Heart left ventricle (tissue), 13 donors: ENCODE measurements around the gene POC1A.

ENCODE experiments used
- POLR2A ChIP-seq, 2 donors: fragments of 450-650 bp; IDR thresholded peaks; one replicate each; pipeline ENCODE4 v1.6.1; 2017; ENCODE audit warnings: antibody characterized with exemption in 2 of 2, mild to moderate bottlenecking in 2 of 2, moderate library complexity in 2 of 2
- TF ChIP-seq, protein P1 (sequence below), 12 donors: fragments of 200-600 bp; sonication (generic) in 4 of 12; IDR thresholded peaks; one replicate each; pipeline versions ENCODE4 v1.5.0 to v1.8.0; 2018 to 2022; ENCODE audit warnings: antibody characterized with exemption in 12 of 12, mild to moderate bottlenecking in 5 of 12
- donor health status: ischemic (EF 13 %, LVEDD 7.1; RV severe dilation, severe dysfunction).
- donor health status: DM: no; HTN: yes; CAD: no.
- donor health status: DM: no; HTN: no; CAD: no.
- donor health status: ischemic (EF 25% LVEDD 6.9; RV normal size, moderate dysfunction).
- donor health status: ischemic (EF 25% LVEDD 5.7; RV mildly dilated, moderate dysfunction).
- donor health status: ischemic (EF 35%, LVEDD 5.7; RV mildly dilated, moderate dysfunction).
- donor health status: nonischemic (EF 11% LVEDD 7.7; RV severe dilation, severe dysfunction).
- donor health status: DM: yes; HTN: yes; CAD: no.
- donor health status: PGD.
- donor health status: ischemic (EF 29% LVEDD 5.4; RV normal size, mild dysfunction).
- donor health status: nonischemic (EF 23%, LVEDD 6.1; RV moderate dilation, normal function).

DNA sequence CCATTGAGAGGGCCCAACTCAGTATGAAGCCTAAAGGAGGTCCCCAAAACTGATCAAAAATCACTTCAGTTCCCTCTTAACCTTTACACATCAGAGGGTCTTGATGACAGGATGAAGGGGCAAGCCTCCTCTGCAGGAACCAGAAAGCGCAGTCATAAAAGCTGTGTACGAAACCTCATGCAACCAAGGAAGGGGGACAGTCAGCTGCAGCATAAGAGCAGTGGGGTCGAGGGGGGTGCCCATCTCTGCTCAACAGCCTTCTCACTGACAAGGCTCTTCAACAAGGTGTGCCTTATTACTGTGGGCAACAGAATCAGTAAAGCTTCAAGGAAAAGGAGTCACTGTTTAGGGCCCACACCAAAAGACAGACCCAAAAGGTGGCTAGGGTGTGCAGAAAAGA lies 3.9 kb downstream of the POC1A start:
- TF ChIP-seq, protein P1, sequence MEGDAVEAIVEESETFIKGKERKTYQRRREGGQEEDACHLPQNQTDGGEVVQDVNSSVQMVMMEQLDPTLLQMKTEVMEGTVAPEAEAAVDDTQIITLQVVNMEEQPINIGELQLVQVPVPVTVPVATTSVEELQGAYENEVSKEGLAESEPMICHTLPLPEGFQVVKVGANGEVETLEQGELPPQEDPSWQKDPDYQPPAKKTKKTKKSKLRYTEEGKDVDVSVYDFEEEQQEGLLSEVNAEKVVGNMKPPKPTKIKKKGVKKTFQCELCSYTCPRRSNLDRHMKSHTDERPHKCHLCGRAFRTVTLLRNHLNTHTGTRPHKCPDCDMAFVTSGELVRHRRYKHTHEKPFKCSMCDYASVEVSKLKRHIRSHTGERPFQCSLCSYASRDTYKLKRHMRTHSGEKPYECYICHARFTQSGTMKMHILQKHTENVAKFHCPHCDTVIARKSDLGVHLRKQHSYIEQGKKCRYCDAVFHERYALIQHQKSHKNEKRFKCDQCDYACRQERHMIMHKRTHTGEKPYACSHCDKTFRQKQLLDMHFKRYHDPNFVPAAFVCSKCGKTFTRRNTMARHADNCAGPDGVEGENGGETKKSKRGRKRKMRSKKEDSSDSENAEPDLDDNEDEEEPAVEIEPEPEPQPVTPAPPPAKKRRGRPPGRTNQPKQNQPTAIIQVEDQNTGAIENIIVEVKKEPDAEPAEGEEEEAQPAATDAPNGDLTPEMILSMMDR (IDR thresholded peaks at IDR 0.05) = no peak
- no peak for TF ChIP-seq POLR2A (IDR thresholded peaks at IDR 0.05)
